Measurements from ENCODE around the gene MEX3D.
A peak's percentile ranks its signal among the peaks of the same experiment; 100 is the strongest.

The MEX3D gene

DNA sequence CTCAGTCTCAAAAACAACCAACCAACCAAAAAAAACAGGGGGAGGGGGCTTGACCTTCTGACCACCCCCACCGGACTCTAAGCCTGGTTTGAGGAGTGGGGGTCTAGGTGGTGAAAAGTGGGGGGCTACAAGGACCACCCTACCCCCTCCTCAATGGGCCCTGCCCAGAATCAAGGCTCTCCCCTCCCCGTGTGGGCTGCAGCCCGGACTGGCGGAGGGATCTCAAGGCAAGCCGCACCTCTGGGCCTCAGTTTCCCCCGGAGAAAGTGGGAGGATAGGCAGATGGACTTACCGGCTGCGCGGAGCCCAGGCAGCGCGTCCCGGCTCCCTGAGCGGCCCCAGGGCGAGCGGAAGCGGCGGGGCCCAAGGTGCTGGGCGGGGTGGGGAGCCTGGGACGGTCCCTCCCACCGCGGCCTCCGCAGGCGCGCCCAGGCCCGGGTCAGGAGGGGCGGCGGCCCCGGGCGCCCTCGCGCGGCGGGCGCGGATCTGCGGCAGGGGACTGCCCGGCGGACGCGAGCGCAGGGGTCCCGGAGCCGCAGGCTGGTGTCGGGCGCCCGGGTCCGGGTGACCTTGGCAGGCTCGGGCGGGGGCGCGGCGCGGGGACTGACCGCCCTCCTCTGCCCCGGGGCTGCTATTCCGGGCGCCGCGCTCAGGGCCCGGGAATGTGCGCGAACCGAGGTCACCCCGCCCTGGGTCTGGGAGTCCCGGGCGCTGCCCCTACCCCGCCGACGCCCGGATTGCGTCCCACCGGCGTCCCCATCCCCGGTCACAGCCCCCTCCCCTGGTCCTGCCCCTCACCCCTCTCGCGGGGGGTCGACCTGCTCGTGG is 55.2 kb downstream of the MEX3D start, which contains the start of gene ADAMTSL5:
Gene ADAMTSL5, minus strand, starts transcription at position 349 of the 828 bp plus-strand sequence. CDS start 2,076 bp downstream, outside the sequence.
- no peak for DNase-seq (ENCODE audit: low spot score)

DNA sequence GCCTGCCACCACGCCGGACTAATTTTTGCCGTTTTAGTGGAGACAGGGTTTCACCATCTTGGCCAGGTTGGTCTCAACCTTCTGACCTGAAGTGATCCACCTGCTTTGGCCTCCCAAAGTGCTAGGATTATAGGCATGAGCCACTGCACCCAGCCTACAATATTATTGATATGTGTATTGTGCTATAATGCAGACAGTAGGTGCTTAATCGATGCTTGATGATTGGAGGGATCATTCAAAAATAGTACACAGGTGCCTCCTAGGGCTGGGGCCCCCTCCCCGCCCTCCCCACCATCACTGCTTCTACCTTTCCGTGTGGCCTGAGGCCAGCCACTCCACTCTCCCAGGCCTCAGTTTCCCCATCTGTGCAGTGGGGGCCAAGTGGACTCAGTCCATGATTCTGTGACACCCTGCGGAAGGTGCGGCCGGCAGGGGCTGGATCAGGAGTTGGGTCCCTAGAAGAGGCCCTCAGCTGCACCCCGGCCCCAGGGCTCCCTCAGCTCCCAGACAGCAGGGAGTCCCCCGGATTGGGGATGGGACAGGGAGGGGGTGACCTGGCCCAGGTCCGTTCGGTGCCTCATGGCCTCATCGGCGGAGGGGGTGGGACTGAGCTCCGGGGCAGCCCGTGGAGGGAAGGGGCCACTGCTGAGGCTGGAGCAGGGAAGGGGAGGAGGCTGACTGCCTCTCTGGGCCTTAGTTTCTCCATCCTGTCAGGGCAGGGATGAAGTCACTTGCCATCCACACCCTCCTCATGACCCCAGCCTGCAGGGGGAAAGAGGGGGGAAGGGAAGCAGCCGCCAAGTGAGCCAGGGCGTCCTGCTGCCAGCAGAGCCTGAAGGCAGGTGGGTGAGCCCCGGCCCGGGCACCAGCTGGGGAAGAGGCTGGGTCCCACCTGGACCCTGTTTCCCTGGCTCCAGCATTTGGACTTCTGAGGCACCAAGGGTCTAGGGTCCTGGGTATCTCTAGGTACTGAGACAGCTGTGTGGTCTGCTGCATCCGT is 56.5 kb downstream of the MEX3D start:
- Histone ChIP-seq H3K4me3 (ENCODE audit: low read length in 2 of 2) (no peak overlapping the region), H2BK5ac (ENCODE audit: low read length) (no peak overlapping the region), H2AK5ac (ENCODE audit: low read depth, low read length) (peak overlapping the region; percentile 98), H3K23ac (ENCODE audit: low read depth, low read length, poor library complexity) (peak overlapping the region; percentile 16), H2BK15ac (ENCODE audit: low read length) (peak overlapping the region; percentile 75), H3K79me1 (ENCODE audit: low read depth, low read length) (no peaks in the 10 kb centered on the region), H2AFZ (ENCODE audit: low read length) (no peak overlapping the region), H3K4me2 (ENCODE audit: insufficient read depth, low read length, poor library complexity, severe bottlenecking) (no peak overlapping the region), H3K27me3 (ENCODE audit: control insufficient read depth in 3 of 3, insufficient read depth in 3 of 3, low read depth in 1 of 3, low read length in 3 of 3) (peaks cover 2 to 60% (median 26%) of the 10 kb centered on the region in 3 experiments), H3K27ac (replicated peaks; ENCODE audit: low read length) (no peak overlapping the region), H2BK120ac (ENCODE audit: low read depth, low read length) (peak overlapping the region; percentile 94), H4K91ac (ENCODE audit: low read depth, low read length, poor library complexity) (peak overlapping the region; percentile 64), H2BK12ac (ENCODE audit: low read length) (peak overlapping the region; percentile 94), H4K8ac (ENCODE audit: low read depth, low read length) (no peak overlapping the region), H3K4me1 (ENCODE audit: control insufficient read depth in 2 of 2, insufficient read depth in 1 of 2, low read depth in 1 of 2, low read length in 2 of 2) (peaks cover 3 to 12% of the 10 kb centered on the region in 2 donors), H3K4ac (ENCODE audit: low read length) (no peak overlapping the region), H3K9me3 (replicated peaks in 1 of 2; ENCODE audit: control insufficient read depth in 2 of 2, insufficient read depth in 1 of 2, low read depth in 1 of 2, low read length in 2 of 2) (peaks cover 0 to 8% of the 10 kb centered on the region in 2 donors), H3K9ac (ENCODE audit: low read depth, low read length, poor library complexity) (no peak overlapping the region), H3K18ac (ENCODE audit: low read length) (peak overlapping the region; percentile 70), H3K14ac (ENCODE audit: low read length) (peak overlapping the region; percentile 8), H3K36me3 (replicated peaks in 1 of 2; ENCODE audit: control insufficient read depth in 2 of 2, insufficient read depth in 2 of 2, low read length in 2 of 2) (no peaks in the 10 kb centered on the region)
- WGBS, 2 donors (ENCODE audit: extremely low coverage in 2 of 2, insufficient read length in 2 of 2, insufficient replicate concordance in 1 of 2), result no CpG with 5 or more reads among the region's 22 CpGs
- DNase-seq (ENCODE audit: low spot score), result no peak

More for the DNA sequence above, 55.2 kb downstream of the MEX3D start, which contains the start of gene ADAMTSL5:
- Histone ChIP-seq H3K4me1 (ENCODE audit: control insufficient read depth in 2 of 2, insufficient read depth in 1 of 2, low read depth in 1 of 2, low read length in 2 of 2) (peaks cover 3 to 9% of the 10 kb centered on the region in 2 donors), H3K23ac (ENCODE audit: low read depth, low read length, poor library complexity) (peak within 1 kb of the TSS; percentile 80), H3K9ac (ENCODE audit: low read depth, low read length, poor library complexity) (no peak within 1 kb of the TSS), H3K4me2 (ENCODE audit: insufficient read depth, low read length, poor library complexity, severe bottlenecking) (peak within 1 kb of the TSS; percentile 73), H2BK15ac (ENCODE audit: low read length) (peak within 1 kb of the TSS; percentile 75), H3K36me3 (replicated peaks in 1 of 2; ENCODE audit: control insufficient read depth in 2 of 2, insufficient read depth in 2 of 2, low read length in 2 of 2) (no peaks in the 10 kb centered on the region), H2AK5ac (ENCODE audit: low read depth, low read length) (peak within 1 kb of the TSS; percentile 98), H4K91ac (ENCODE audit: low read depth, low read length, poor library complexity) (peak within 1 kb of the TSS; percentile 64), H3K14ac (ENCODE audit: low read length) (peak within 1 kb of the TSS; percentile 8), H3K9me3 (replicated peaks in 1 of 2; ENCODE audit: control insufficient read depth in 2 of 2, insufficient read depth in 1 of 2, low read depth in 1 of 2, low read length in 2 of 2) (peaks cover 0 to 8% of the 10 kb centered on the region in 2 donors), H3K18ac (ENCODE audit: low read length) (peak within 1 kb of the TSS; percentile 87), H2BK120ac (ENCODE audit: low read depth, low read length) (peak within 1 kb of the TSS; percentile 94), H3K79me1 (ENCODE audit: low read depth, low read length) (no peaks in the 10 kb centered on the region), H2BK12ac (ENCODE audit: low read length) (peak within 1 kb of the TSS; percentile 94), H2BK5ac (ENCODE audit: low read length) (no peak within 1 kb of the TSS), H3K4me3 (ENCODE audit: low read length in 2 of 2) (peak within 1 kb of the TSS in 1 of 2 donors; percentile 37), H3K27me3 (ENCODE audit: control insufficient read depth in 3 of 3, insufficient read depth in 3 of 3, low read depth in 1 of 3, low read length in 3 of 3) (peaks cover 2 to 63% (median 26%) of the 10 kb centered on the region in 3 experiments), H2AFZ (ENCODE audit: low read length) (peak within 1 kb of the TSS; percentile 53), H3K4ac (ENCODE audit: low read length) (no peak within 1 kb of the TSS), H3K27ac (replicated peaks; ENCODE audit: low read length) (no peak within 1 kb of the TSS), H4K8ac (ENCODE audit: low read depth, low read length) (no peak within 1 kb of the TSS)
- WGBS, 2 donors (ENCODE audit: extremely low coverage in 2 of 2, insufficient read length in 2 of 2, insufficient replicate concordance in 1 of 2), result no CpG with 5 or more reads among the region's 78 CpGs

DNA sequence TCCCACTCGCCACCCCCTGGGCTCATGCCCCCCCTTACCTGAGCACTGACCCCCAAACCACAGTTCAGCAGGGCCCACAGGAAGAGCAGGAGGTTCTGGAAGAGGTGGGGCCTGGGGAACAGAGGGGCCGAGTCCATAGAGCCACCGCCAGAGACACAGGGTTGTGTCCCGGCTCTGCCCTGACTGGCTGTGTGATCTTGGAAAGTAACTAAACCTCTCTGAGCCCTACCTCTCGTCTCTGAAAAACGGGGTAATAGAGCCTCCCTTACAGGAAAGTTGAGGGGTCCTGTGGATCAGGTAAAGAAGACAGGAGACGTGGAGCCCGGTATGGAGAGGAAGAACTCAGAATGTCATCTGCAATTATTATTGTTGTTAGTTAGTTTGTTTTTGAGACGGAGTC is 57.3 kb downstream of the MEX3D start:
- no peak overlapping the region for H3K27ac ChIP-seq (replicated peaks; ENCODE audit: low read length)
- H3K23ac ChIP-seq (ENCODE audit: low read depth, low read length, poor library complexity), result no peak overlapping the region
- H3K36me3 ChIP-seq (replicated peaks in 1 of 2; ENCODE audit: control insufficient read depth in 2 of 2, insufficient read depth in 2 of 2, low read length in 2 of 2), result no peaks in the 10 kb centered on the region
- peaks cover 3 to 12% of the 10 kb centered on the region in 2 donors for H3K4me1 ChIP-seq (ENCODE audit: control insufficient read depth in 2 of 2, insufficient read depth in 1 of 2, low read depth in 1 of 2, low read length in 2 of 2)
- H3K9ac ChIP-seq (ENCODE audit: low read depth, low read length, poor library complexity), result no peak overlapping the region
- H4K8ac ChIP-seq (ENCODE audit: low read depth, low read length), result no peak overlapping the region
- no peak overlapping the region for H2AFZ ChIP-seq (ENCODE audit: low read length)
- peaks cover 2 to 52% (median 26%) of the 10 kb centered on the region in 3 experiments for H3K27me3 ChIP-seq (ENCODE audit: control insufficient read depth in 3 of 3, insufficient read depth in 3 of 3, low read depth in 1 of 3, low read length in 3 of 3)
- H3K18ac ChIP-seq (ENCODE audit: low read length), result peak overlapping the region; percentile 92
- H3K9me3 ChIP-seq (replicated peaks in 1 of 2; ENCODE audit: control insufficient read depth in 2 of 2, insufficient read depth in 1 of 2, low read depth in 1 of 2, low read length in 2 of 2), result peaks cover 0 to 8% of the 10 kb centered on the region in 2 donors
- H2BK5ac ChIP-seq (ENCODE audit: low read length), result no peak overlapping the region
- H3K4me3 ChIP-seq (ENCODE audit: low read length in 2 of 2), result no peak overlapping the region
- H2AK5ac ChIP-seq (ENCODE audit: low read depth, low read length), result peak overlapping the region; percentile 98
- peak overlapping the region; percentile 22 for H2BK12ac ChIP-seq (ENCODE audit: low read length)
- WGBS, 2 donors (ENCODE audit: extremely low coverage in 2 of 2, insufficient read length in 2 of 2, insufficient replicate concordance in 1 of 2), result no CpG with 5 or more reads among the region's 9 CpGs
- H2BK15ac ChIP-seq (ENCODE audit: low read length), result peak overlapping the region; percentile 94
- no peak overlapping the region for H2BK120ac ChIP-seq (ENCODE audit: low read depth, low read length)
- no peak for DNase-seq (ENCODE audit: low spot score)
- H3K14ac ChIP-seq (ENCODE audit: low read length), result peak overlapping the region; percentile 82
- H4K91ac ChIP-seq (ENCODE audit: low read depth, low read length, poor library complexity), result no peak overlapping the region
- peak overlapping the region; percentile 84 for H3K4ac ChIP-seq (ENCODE audit: low read length)
- no peaks in the 10 kb centered on the region for H3K79me1 ChIP-seq (ENCODE audit: low read depth, low read length)
- H3K4me2 ChIP-seq (ENCODE audit: insufficient read depth, low read length, poor library complexity, severe bottlenecking), result no peak overlapping the region
